HepG2 (cell line): ENCODE results near the gene ANGPTL7. TPM values are rescaled to one million over a fixed set of nuclear protein-coding genes. Genes with fewer than 3 reads are reported as not detected.

ENCODE experiments used
- ATAC-seq: fragments of 200-7000 bp; cut with Tn5 transposase; 3 replicates; pipeline ENCODE4 v1.9.1; 2020; ENCODE audit warnings: mild to moderate bottlenecking, moderate library complexity
- BruUV-seq: library from RNA; stranded (reverse); fragments of 400-500 nt; replicated peaks from 2 replicates; lab custom pipeline; 2021; lab: Mats Ljungman, UMichigan
- CTCF ChIA-PET: fragments of 300-600 bp; formaldehyde crosslinking; extraction: SDS; loops from one replicate; lab custom pipeline; 2021; ENCODE audit warnings: low total read pairs, inconsistent platforms, low intra/inter-chr PET ratio; lab: Yijun Ruan, JAX
- POLR2A ChIA-PET: fragments of 350-600 bp; sonication (Branson Sonifier 250); formaldehyde crosslinking; loops from one replicate; lab custom pipeline; 2020; ENCODE audit warnings: antibody characterized with exemption, inconsistent platforms; lab: Yijun Ruan, JAX
- DNase-seq: peaks from one replicate; pipeline ENCODE4 v3.0.0-alpha.2; 2015; ENCODE audit warnings: low spot score
- FAIRE-seq: peaks from 3 replicates; lab custom pipeline; 2011; peaks lifted over from hg19 to GRCh38; lab: Jason Lieb, UNC
- H2AFZ ChIP-seq: one replicate; pipeline ENCODE4 v1.6.1; 2011; ENCODE audit warnings: low read length, inconsistent platforms
- H3K27ac ChIP-seq: fragments of 300-600 bp; 3 replicates; pipeline ENCODE4 v1.8.0; 2011; ENCODE audit warnings: mixed run types, mild to moderate bottlenecking, mixed read lengths, low read length, inconsistent platforms; ENCODE audit not compliant: insufficient read depth; ENCODE audit errors: extremely low read length
- H3K27me3 ChIP-seq, 2 experiments: fragments of 200-600 bp in 1 of 2; 2 replicates in 1 of 2; 3 replicates in 1 of 2; pipeline versions ENCODE4 v1.6.0 to v1.8.0; 2011; ENCODE audit warnings: low read length in 2 of 2, mild to moderate bottlenecking in 2 of 2, moderate library complexity in 2 of 2, inconsistent platforms in 1 of 2; ENCODE audit not compliant: insufficient read depth in 2 of 2, control insufficient read depth in 1 of 2
- H3K36me3 ChIP-seq, 2 experiments: fragments of 200-600 bp in 1 of 2; replicated peaks in 1 of 2; 2 replicates in 1 of 2; 3 replicates in 1 of 2; pipeline versions ENCODE4 v1.5.1 to v1.8.0; 2011; ENCODE audit warnings: low read length in 2 of 2, inconsistent platforms in 1 of 2; ENCODE audit not compliant: insufficient read depth in 2 of 2, control insufficient read depth in 1 of 2
- H3K4me1 ChIP-seq: 2 replicates; pipeline ENCODE4 v1.5.1; 2012; ENCODE audit warnings: low read length, inconsistent platforms; ENCODE audit not compliant: insufficient read depth
- H3K4me2 ChIP-seq: 2 replicates; pipeline ENCODE4 v1.6.0; 2011; ENCODE audit warnings: low read depth, low read length, inconsistent platforms
- H3K4me3 ChIP-seq, 3 experiments: fragments of 200-600 bp in 1 of 3; sonication (generic), shearing (Covaris generic) in 1 of 3; replicated peaks in 1 of 3; 2 replicates each; pipeline ENCODE4 v1.5.1; 2011 to 2016; ENCODE audit warnings: low read length in 3 of 3, inconsistent platforms in 2 of 3, low read depth in 2 of 3, mild to moderate bottlenecking in 2 of 3, control low read depth in 1 of 3, mixed read lengths in 1 of 3; ENCODE audit not compliant: insufficient read depth in 1 of 3
- H3K79me2 ChIP-seq: one replicate; pipeline ENCODE4 v1.6.1; 2011; ENCODE audit warnings: low read length, inconsistent platforms; ENCODE audit not compliant: insufficient read depth
- H3K9ac ChIP-seq: 2 replicates; pipeline ENCODE4 v1.6.0; 2011; ENCODE audit warnings: mild to moderate bottlenecking, low read depth, low read length, inconsistent platforms; ENCODE audit not compliant: insufficient read depth
- H3K9me3 ChIP-seq: 2 replicates; pipeline ENCODE4 v1.5.1; 2012; ENCODE audit warnings: mild to moderate bottlenecking, low read length
- H4K20me1 ChIP-seq: 2 replicates; pipeline ENCODE4 v1.6.0; 2011; ENCODE audit warnings: inconsistent platforms, mild to moderate bottlenecking, low read length, moderate library complexity; ENCODE audit not compliant: insufficient read depth
- BHLHE40 ChIP-seq: IDR thresholded peaks from 2 replicates; pipeline ENCODE4 v1.6.1; 2011; ENCODE audit warnings: low read length, improper control_type of control experiment
- CENPT ChIP-seq: sonication (generic); formaldehyde crosslinking; IDR thresholded peaks from 2 replicates; pipeline ENCODE4 v1.8.0; 2022; ENCODE audit warnings: low read depth, mild to moderate bottlenecking, moderate library complexity, missing genetic modification reagents
- GABPB1 ChIP-seq: IDR thresholded peaks from 2 replicates; pipeline ENCODE4 v1.6.1; 2016; ENCODE audit warnings: mild to moderate bottlenecking, missing genetic modification reagents, moderate library complexity, missing compliant biosample characterization
- HNF4G ChIP-seq, 2 experiments: sonication (generic) in 1 of 2; formaldehyde crosslinking in 1 of 2; IDR thresholded peaks; 2 replicates each; pipeline versions ENCODE4 v1.4.0 to v1.6.1; 2011 to 2020; ENCODE audit warnings: borderline replicate concordance in 2 of 2, low read depth in 2 of 2, mild to moderate bottlenecking in 2 of 2, low read length in 1 of 2, missing genetic modification reagents in 1 of 2, moderate library complexity in 1 of 2
- NR2C2 ChIP-seq: sonication (generic); formaldehyde crosslinking; IDR thresholded peaks from 2 replicates; pipeline ENCODE4 v1.4.0; 2020; ENCODE audit warnings: missing genetic modification reagents, mild to moderate bottlenecking, moderate library complexity, borderline replicate concordance
- PHF20 ChIP-seq: sonication (generic); formaldehyde crosslinking; IDR thresholded peaks from 2 replicates; pipeline ENCODE4 v1.5.0; 2020; ENCODE audit warnings: mild to moderate bottlenecking, missing genetic modification reagents
- TSC22D2 ChIP-seq: sonication (generic); formaldehyde crosslinking; IDR thresholded peaks from 2 replicates; pipeline ENCODE4 v1.5.1; 2020; ENCODE audit warnings: missing genetic modification reagents, mild to moderate bottlenecking, borderline replicate concordance
- XRCC5 ChIP-seq: fragments of 200-400 bp; formaldehyde crosslinking; optimal IDR thresholded peaks from 2 replicates; pipeline ENCODE3; 2017; ENCODE audit warnings: mild to moderate bottlenecking, low read length
- ZC3H4 ChIP-seq: sonication (generic); formaldehyde crosslinking; IDR thresholded peaks from 2 replicates; pipeline ENCODE4 v1.4.0; 2020; ENCODE audit warnings: missing genetic modification reagents, borderline replicate concordance
- WGBS: methylation state at CpG from one replicate; pipeline ENCODE4 v1.1.6; 2017; ENCODE audit warnings: low lambda C conversion rate; 5-methylcytosine and 5-hydroxymethylcytosine counted together
- in situ Hi-C: cut with HindIII; loops from 2 replicates; pipeline ENCODE4 v1.10.0; 2017; ENCODE audit warnings: low pct_unique_long_range_greater_than_20kb; ENCODE audit not compliant: extremely low pct_ligation_motif_present
- intact Hi-C: fragments of 100-400 bp; cut with micrococcal nuclease; formaldehyde crosslinking; loops from one replicate; pipeline ENCODE4 v1.10.0; 2022; ENCODE audit not compliant: unreplicated experiment
- polyA plus RNA-seq, 8 experiments: library from polyadenylated mRNA; depleted of rRNA in 3 of 8; stranded (reverse) in 7 of 8; unstranded in 1 of 8; fragments of >200 nt; fragmentation: Illumina TruSeq in 4 of 8; extraction: Trizol in 4 of 8; gene quantifications; 2 replicates each; pipeline versions ENCODE4 v1.2.1 to v1.2.3, GENCODE V29; 2011 to 2016; ENCODE audit warnings: low read depth in 4 of 8, missing spikeins in 1 of 8, mixed read lengths in 1 of 8; ENCODE audit not compliant: insufficient read depth in 1 of 8
- total RNA-seq, 5 experiments: library from RNA; depleted of rRNA; stranded (reverse); fragments of >200 nt; fragmentation: Illumina TruSeq; extraction: Trizol; gene quantifications; 2 replicates each; pipeline ENCODE4 v1.2.3, GENCODE V29; 2016; ENCODE audit warnings: low read depth in 1 of 5
- TF ChIP-seq, protein P1 (sequence below): sonication (generic); formaldehyde crosslinking; IDR thresholded peaks from 2 replicates; pipeline ENCODE4 v1.4.0; 2020; ENCODE audit warnings: mild to moderate bottlenecking, missing genetic modification reagents, borderline replicate concordance

ANGPTL7 gene
- total and polyA plus RNA-seq, 2 of the 13 experiments (the other 11 are each of a cell fraction or from before 2014, with no cell fraction given) = not detected

DNA sequence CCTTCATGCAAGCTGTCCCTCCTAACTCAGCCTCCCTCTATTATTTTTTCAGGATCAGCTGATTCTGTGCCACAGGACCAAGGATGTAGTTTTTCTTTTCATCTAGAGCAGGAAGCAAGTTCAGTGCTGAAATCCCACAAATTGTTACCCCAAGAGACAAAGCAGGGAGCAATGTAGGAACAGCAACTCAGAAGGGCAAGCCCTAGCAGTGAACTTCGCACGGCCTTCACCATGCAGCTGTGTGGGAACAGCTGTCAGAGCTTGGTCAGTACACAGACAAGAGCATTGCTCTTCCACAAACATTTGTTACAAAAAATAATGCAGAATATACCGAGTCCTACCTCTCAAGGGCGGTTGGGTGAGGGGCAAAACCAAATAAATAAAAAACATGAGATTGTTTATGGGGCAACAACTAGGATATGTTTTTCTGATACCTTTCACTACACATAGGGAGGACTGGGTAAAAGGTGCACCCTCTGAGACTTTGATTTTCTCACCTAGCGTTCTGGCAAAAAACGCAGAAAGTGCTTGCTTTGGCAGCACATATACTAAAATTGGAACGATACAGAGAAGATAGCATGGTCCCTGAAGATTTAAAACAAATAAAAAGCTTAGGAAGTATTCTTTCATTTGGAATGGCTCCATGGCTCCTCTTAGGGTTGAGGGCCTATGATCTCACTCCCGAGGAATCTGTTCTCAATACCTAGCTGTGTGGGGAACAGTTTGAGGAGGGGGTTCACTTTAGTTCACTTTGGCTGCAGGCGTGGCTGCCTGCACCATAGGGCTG, 37.1 kb upstream of the ANGPTL7 start:
- no peak for FAIRE-seq
- 88% methylated on average over 8 of the region's 9 CpGs for WGBS
- CTCF ChIA-PET = no interaction called here

More for the DNA sequence above, 37.1 kb upstream of the ANGPTL7 start:
- peaks cover 10% of the 10 kb centered on the region; the same call in 1 of the 2 replicates for H3K4me1 ChIP-seq
- ATAC-seq = peak; percentile 70
- H3K4me3 ChIP-seq = no peak overlapping the region
- no peaks in the 10 kb centered on the region for H4K20me1 ChIP-seq
- intact Hi-C loops = no loop called here
- no peaks in the 10 kb centered on the region for H3K9me3 ChIP-seq
- no peak overlapping the region for H3K9ac ChIP-seq
- H3K36me3 ChIP-seq = peaks cover 7 to 58% of the 10 kb centered on the region in 2 experiments
- in situ Hi-C loops = no loop called here
- no peak overlapping the region for H3K27ac ChIP-seq
- POLR2A ChIA-PET = no interaction called here
- H2AFZ ChIP-seq = no peak overlapping the region
- no peaks in the 10 kb centered on the region for H3K27me3 ChIP-seq
- TF ChIP-seq TSC22D2 (CRISPR knock-in tag) (no peak), PHF20 (CRISPR knock-in tag) (no peak), HNF4G (IDR thresholded peaks at IDR 0.05; ENCODE audit: borderline replicate concordance, low read depth, low read length) (no peak), HNF4G (CRISPR knock-in tag; IDR thresholded peaks at IDR 0.05; ENCODE audit: borderline replicate concordance, low read depth) (no peak), ZC3H4 (no peak), GABPB1 (CRISPR knock-in tag) (no peak), BHLHE40 (no peak), XRCC5 (no peak), CENPT (CRISPR knock-in tag) (no peak), NR2C2 (CRISPR knock-in tag) (no peak)
- TF ChIP-seq, protein P1, sequence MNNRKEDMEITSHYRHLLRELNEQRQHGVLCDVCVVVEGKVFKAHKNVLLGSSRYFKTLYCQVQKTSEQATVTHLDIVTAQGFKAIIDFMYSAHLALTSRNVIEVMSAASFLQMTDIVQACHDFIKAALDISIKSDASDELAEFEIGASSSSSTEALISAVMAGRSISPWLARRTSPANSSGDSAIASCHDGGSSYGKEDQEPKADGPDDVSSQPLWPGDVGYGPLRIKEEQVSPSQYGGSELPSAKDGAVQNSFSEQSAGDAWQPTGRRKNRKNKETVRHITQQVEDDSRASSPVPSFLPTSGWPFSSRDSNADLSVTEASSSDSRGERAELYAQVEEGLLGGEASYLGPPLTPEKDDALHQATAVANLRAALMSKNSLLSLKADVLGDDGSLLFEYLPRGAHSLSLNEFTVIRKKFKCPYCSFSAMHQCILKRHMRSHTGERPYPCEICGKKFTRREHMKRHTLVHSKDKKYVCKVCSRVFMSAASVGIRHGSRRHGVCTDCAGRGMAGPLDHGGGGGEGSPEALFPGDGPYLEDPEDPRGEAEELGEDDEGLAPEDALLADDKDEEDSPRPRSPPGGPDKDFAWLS (CRISPR knock-in tag) = no peak
- BruUV-seq = no TSS peak
- no peak for DNase-seq
- no peaks in the 10 kb centered on the region for H3K79me2 ChIP-seq
- no peak overlapping the region for H3K4me2 ChIP-seq
